Esophagus squamous epithelium (tissue), 5 donors: ENCODE measurements around the gene SNCAIP. TPM values are rescaled to one million over a fixed set of nuclear protein-coding genes. Genes with fewer than 3 reads are reported as not detected.
"Not testable (repeated sequence)": the region's sequence is repeated elsewhere in the genome, so short reads cannot be mapped to it uniquely, and the experiment has no call there.

Source experiments
- DNase-seq: peaks from one replicate; lab custom pipeline; 2025; lab: John Stamatoyannopoulos, UW
- H3K27ac ChIP-seq, 4 donors: fragments of 200-600 bp; sonication (generic); one replicate each; pipeline ENCODE4 v1.5.1; 2016 to 2019; ENCODE audit warnings: mild to moderate bottlenecking in 1 of 4
- H3K27me3 ChIP-seq, 4 donors: fragments of 200-600 bp; sonication (generic); 1 replicate in 3 of 4; 2 replicates in 1 of 4; pipeline versions ENCODE4 v1.5.1 to v1.6.0; 2017 to 2021; ENCODE audit warnings: antibody characterized with exemption in 1 of 4
- H3K36me3 ChIP-seq, 3 donors: fragments of 200-600 bp; sonication (generic); one replicate each; pipeline ENCODE4 v1.5.1; 2016 to 2019
- H3K4me1 ChIP-seq, 3 donors: fragments of 200-600 bp; sonication (generic); one replicate each; pipeline ENCODE4 v1.5.1; 2017 to 2019
- H3K4me3 ChIP-seq, 4 donors: fragments of 200-600 bp; sonication (generic); 1 replicate in 3 of 4; 2 replicates in 1 of 4; pipeline ENCODE4 v1.5.1; 2016 to 2019; ENCODE audit warnings: mild to moderate bottlenecking in 2 of 4, moderate library complexity in 1 of 4
- H3K9me3 ChIP-seq, 3 donors: fragments of 200-600 bp; sonication (generic); one replicate each; pipeline ENCODE4 v1.5.1; 2016 to 2019
- POLR2A ChIP-seq, 4 donors: fragments of 450-650 bp; IDR thresholded peaks; one replicate each; pipeline ENCODE4 v1.6.1; 2017; ENCODE audit warnings: antibody characterized with exemption in 4 of 4, mild to moderate bottlenecking in 4 of 4, moderate library complexity in 3 of 4
- WGBS, 2 donors: methylation state at CpG; one replicate each; pipeline ENCODE4 v1.1.5; 2018; 5-methylcytosine and 5-hydroxymethylcytosine counted together
- intact Hi-C: fragments of 100-400 bp; cut with DNase I; formaldehyde crosslinking; loops from one replicate; pipeline ENCODE4 v1.15.0; 2022
- total RNA-seq, 4 donors: library from RNA; depleted of rRNA; stranded (reverse); fragments of >200 nt; gene quantifications; one replicate each; pipeline ENCODE4 v1.1.0, GENCODE V29; 2016
- TF ChIP-seq, protein P1 (sequence below), 6 experiments: fragments of 450-650 bp in 4 of 6; fragments of 200-600 bp in 2 of 6; sonication (generic) in 2 of 6; IDR thresholded peaks; one replicate each; pipeline ENCODE4 v1.5.1; 2016 to 2019; ENCODE audit warnings: antibody characterized with exemption in 6 of 6, mild to moderate bottlenecking in 4 of 6, moderate library complexity in 4 of 6
- donor health status: DM: yes; HTN: yes; CAD: no.

The SNCAIP gene
- total RNA-seq, 4 donors from 2014 or later = 0.48 to 3.3 (median 2.3) TPM

DNA sequence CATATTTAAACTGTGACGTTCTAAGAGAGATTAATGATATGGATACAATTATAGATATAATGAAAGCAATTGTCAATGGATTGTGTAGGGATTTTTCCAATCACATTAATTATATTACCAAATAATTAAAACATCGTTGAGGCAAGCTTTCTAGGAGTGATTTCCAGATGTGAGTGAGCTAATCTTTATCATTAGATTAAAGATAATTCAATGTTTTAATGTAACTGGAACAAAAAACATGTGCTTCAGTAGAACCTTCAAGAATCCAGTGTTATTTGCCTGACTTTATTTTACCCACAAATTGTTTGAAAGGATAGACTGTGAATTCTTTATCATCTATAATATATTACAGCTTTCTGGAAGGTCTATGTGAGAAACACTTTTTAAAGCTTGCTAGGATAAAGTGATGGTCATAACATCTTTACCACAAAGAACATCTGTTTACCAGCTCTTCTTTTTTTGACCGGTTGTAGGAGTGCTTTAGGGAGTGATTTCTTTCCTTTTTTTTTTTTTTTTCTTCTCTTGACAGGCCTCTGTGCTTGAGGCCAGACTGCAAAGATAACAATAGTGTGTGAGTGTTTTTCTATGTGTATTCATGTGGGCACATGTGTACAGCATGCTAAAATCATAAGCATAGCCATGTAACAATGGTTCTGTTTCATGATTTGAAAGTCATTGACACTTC lies 35.0 kb downstream of the SNCAIP start:
- 64 to 65% methylated on average over 3 of the region's 3 CpGs for WGBS, 2 donors
- Histone ChIP-seq H3K4me3 (no peak overlapping the region), H3K9me3 (no peaks in the 10 kb centered on the region), H3K4me1 (peaks cover 0 to 2% (median 0%) of the 10 kb centered on the region in 3 donors), H3K36me3 (no peaks in the 10 kb centered on the region), H3K27me3 (no peaks in the 10 kb centered on the region), H3K27ac (no peak overlapping the region)
- TF ChIP-seq, protein P1, sequence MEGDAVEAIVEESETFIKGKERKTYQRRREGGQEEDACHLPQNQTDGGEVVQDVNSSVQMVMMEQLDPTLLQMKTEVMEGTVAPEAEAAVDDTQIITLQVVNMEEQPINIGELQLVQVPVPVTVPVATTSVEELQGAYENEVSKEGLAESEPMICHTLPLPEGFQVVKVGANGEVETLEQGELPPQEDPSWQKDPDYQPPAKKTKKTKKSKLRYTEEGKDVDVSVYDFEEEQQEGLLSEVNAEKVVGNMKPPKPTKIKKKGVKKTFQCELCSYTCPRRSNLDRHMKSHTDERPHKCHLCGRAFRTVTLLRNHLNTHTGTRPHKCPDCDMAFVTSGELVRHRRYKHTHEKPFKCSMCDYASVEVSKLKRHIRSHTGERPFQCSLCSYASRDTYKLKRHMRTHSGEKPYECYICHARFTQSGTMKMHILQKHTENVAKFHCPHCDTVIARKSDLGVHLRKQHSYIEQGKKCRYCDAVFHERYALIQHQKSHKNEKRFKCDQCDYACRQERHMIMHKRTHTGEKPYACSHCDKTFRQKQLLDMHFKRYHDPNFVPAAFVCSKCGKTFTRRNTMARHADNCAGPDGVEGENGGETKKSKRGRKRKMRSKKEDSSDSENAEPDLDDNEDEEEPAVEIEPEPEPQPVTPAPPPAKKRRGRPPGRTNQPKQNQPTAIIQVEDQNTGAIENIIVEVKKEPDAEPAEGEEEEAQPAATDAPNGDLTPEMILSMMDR (IDR thresholded peaks at IDR 0.05) = no peak
- TF ChIP-seq POLR2A (IDR thresholded peaks at IDR 0.05) = no peak
- DNase-seq = no peak
- intact Hi-C loops = no loop called here

DNA sequence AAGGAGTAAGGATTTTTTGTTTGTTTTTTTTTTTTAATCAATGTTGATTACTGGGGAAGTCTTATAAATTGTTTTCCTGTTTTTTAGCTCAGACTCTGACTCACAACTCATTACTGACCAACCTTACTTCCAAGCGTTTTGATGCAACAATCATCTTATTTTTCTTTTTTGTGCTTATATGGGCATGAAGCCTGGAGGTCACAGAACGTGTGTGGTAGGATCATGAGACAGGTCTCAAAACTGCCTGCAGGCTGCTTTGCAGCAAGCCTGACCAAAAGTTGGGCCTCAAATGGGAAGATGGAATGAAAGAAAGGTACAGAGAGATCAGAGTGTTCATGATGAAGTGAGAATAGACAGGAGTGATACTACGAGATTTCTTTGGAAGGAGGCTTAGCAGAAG lies 38.5 kb downstream of the SNCAIP start:
- H3K36me3 ChIP-seq = no peaks in the 10 kb centered on the region
- no peak overlapping the region for H3K4me3 ChIP-seq
- peaks cover 0 to 8% (median 0%) of the 10 kb centered on the region in 3 donors for H3K4me1 ChIP-seq
- no peaks in the 10 kb centered on the region for H3K27me3 ChIP-seq
- DNase-seq = no peak
- TF ChIP-seq, protein P1 (IDR thresholded peaks at IDR 0.05) = no peak
- no peak for TF ChIP-seq POLR2A (IDR thresholded peaks at IDR 0.05)
- intact Hi-C loops = no loop called here
- no peak overlapping the region for H3K27ac ChIP-seq
- H3K9me3 ChIP-seq = no peaks in the 10 kb centered on the region
- 67 to 68% methylated on average over 3 of the region's 3 CpGs for WGBS, 2 donors

DNA sequence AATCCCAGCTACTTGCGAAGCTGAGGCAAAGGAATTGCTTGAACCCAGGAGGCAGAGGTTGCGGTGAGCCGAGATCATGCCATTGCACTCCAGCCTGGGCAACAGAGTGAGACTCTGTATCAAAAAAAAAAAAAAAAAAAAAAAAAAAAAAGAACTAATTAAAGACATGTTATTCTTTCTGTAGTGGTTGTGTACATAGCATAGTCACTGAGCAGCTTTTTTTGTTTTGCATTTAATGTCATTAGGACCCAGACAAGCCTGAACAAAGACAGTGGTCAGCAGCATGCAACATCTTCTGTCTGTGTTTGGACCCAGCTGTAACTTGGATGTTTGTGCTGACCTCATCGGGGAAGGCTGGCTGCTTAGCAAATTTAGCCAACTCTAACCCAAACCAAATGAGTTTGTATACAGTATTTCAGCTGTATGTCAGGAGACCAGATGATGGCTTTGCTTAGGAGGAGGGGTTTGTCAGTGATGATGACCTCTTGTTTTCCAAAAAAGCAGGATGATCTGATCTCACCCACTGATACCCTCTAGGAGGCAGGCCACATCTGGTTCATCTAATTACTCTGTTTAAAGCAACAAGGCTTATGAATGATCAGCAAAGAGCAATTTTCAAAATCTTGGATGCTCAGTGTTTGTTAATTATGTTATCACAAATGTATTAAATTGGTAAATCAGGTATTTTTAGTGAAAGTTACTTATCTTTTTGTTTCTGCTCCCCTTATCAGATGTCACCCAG lies 39.5 kb downstream of the SNCAIP start:
- intact Hi-C loops = no loop called here
- Histone ChIP-seq H3K4me1 (peaks cover 0 to 8% (median 0%) of the 10 kb centered on the region in 3 donors), H3K9me3 (no peaks in the 10 kb centered on the region), H3K36me3 (no peaks in the 10 kb centered on the region), H3K27me3 (no peaks in the 10 kb centered on the region), H3K4me3 (no peak overlapping the region), H3K27ac (peak overlapping the region in 2 of 4 donors; percentile 3 to 14)
- DNase-seq = no peak
- TF ChIP-seq POLR2A (IDR thresholded peaks at IDR 0.05) = no peak
- TF ChIP-seq, protein P1 (IDR thresholded peaks at IDR 0.05) = no peak
- WGBS, 2 donors = 88 to 89% methylated on average over 2 to 4 of the region's 4 CpGs

DNA sequence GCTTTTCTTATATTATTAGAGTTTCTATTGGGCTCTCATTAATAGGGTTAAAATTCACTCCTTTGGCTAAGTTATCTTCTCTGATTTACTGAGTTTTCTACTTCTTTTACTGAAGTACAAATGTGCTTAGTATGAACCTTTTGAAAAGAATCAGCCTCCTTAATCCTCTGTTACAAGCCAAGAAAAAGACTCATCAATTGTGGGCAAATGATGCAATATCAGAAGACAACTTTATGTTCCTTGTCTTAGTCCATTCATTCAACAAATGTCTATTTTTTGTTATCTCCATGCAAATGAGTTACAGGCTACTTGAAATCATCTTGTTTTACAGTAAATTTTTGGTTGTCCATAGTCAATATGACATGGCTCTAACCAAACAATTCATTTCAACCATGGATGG lies 40.3 kb downstream of the SNCAIP start:
- Histone ChIP-seq H3K9me3 (no peaks in the 10 kb centered on the region), H3K36me3 (no peaks in the 10 kb centered on the region), H3K27me3 (no peaks in the 10 kb centered on the region), H3K4me3 (no peak overlapping the region), H3K27ac (peak overlapping the region in 1 of 4 donors; percentile 14), H3K4me1 (peaks cover 0 to 8% (median 0%) of the 10 kb centered on the region in 3 donors)
- no peak for DNase-seq
- intact Hi-C loops = no loop called here
- no peak for TF ChIP-seq POLR2A (IDR thresholded peaks at IDR 0.05)
- TF ChIP-seq, protein P1 (IDR thresholded peaks at IDR 0.05) = no peak

DNA sequence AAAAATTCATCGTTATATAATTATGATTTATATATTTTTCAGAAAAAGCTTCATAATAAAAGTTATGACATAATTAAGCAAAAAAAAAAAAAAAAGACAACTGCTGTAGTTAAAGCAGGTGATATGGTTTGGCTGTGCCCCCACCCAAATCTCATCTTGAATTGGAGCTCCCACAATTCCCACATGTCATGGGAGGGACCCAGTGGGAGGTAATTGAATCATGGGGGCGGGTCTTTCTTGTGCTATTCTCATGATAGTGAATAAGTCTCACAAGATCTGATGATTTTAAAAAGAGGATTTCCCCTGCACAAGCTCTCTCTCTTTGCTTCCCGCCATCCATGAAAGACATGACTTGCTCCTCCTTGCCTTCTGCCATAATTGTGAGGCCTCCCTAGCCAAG lies 41.3 kb downstream of the SNCAIP start:
- H3K27ac ChIP-seq, H3K36me3 ChIP-seq, H3K4me3 ChIP-seq, DNase-seq, H3K27me3 ChIP-seq, intact Hi-C loops, H3K9me3 ChIP-seq: not testable (repeated sequence)
- H3K4me1 ChIP-seq = peaks cover 0 to 14% (median 0%) of the 10 kb centered on the region in 3 donors
- 75 to 90% methylated on average over 3 of the region's 3 CpGs for WGBS, 2 donors
